OCI-LY3 (cell line): ENCODE measurements around the gene NRXN3.

ENCODE experiments used
- CTCF ChIP-seq: fragments of 200-600, 300-600 bp; sonication (generic); IDR thresholded peaks from 2 replicates; pipeline ENCODE4 v1.5.1; 2014; ENCODE audit warnings: antibody characterized with exemption, low read length, low read depth
- EZH2phosphoT487 ChIP-seq: fragments of 200-600 bp; shearing (Covaris generic); IDR thresholded peaks from 2 replicates; pipeline ENCODE4 v1.6.1; 2018; ENCODE audit warnings: antibody characterized with exemption, mixed run types, low read depth

DNA sequence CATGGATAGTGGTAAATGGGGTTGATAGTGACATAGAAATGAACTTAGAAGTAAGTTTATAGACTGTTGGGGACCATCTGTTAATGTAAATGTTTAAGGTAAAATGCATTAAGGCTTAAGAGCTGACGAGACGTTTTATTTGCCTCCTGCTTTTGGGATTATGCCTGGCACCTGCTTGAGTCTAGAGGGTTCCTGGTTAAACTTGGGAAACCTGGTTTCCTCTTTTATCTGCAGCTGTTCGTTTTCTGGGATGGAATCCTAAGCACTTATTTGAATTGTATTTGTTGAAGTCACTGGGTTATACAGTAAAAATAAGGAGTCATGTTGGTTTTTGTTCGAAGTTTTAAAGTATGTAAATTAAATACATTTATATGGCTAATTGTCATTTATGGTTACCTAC is 914.7 kb downstream of the NRXN3 start:
- TF ChIP-seq CTCF (no peak), EZH2phosphoT487 (no peak)
